DOHH2 (cell line): ENCODE measurements around the gene KMT2D.
A peak's percentile ranks its signal among the peaks of the same experiment; 100 is the strongest.

ENCODE experiments used
- H3F3A ChIP-seq: fragments of 200-600 bp; sonication (generic), shearing (Covaris generic); 2 replicates; pipeline ENCODE4 v1.6.0; 2016; ENCODE audit warnings: antibody characterized with exemption, mild to moderate bottlenecking; ENCODE audit not compliant: control insufficient read depth, insufficient read depth
- H3K27ac ChIP-seq: fragments of 200-600 bp; sonication (generic); 2 replicates; pipeline ENCODE4 v1.5.1; 2014; ENCODE audit warnings: low read depth, mild to moderate bottlenecking, low read length, moderate library complexity
- H3K27me3 ChIP-seq: fragments of 200-600 bp; sonication (generic); 2 replicates; pipeline ENCODE4 v1.6.1; 2014; ENCODE audit warnings: mild to moderate bottlenecking, low read length, mixed read lengths; ENCODE audit not compliant: control insufficient read depth
- H3K36me3 ChIP-seq: fragments of 200-600 bp; sonication (generic); 2 replicates; pipeline ENCODE4 v1.6.1; 2014; ENCODE audit warnings: mild to moderate bottlenecking, low read length, moderate library complexity, mixed read lengths; ENCODE audit not compliant: control insufficient read depth
- H3K4me1 ChIP-seq: fragments of 200-600 bp; sonication (generic); 2 replicates; pipeline ENCODE4 v1.6.1; 2014; ENCODE audit warnings: mild to moderate bottlenecking, low read length, mixed read lengths; ENCODE audit not compliant: control insufficient read depth
- H3K4me2 ChIP-seq: fragments of 200-600 bp; sonication (generic); 2 replicates; pipeline ENCODE4 v1.6.0; 2014; ENCODE audit warnings: mild to moderate bottlenecking, low read length, moderate library complexity
- H3K4me3 ChIP-seq: fragments of 200-600 bp; sonication (generic); 2 replicates; pipeline ENCODE4 v1.5.1; 2014; ENCODE audit warnings: mild to moderate bottlenecking, low read length, mixed read lengths
- H3K79me2 ChIP-seq: fragments of 200-600 bp; sonication (generic); 2 replicates; pipeline ENCODE4 v1.6.1; 2014; ENCODE audit warnings: mild to moderate bottlenecking, low read length, mixed read lengths; ENCODE audit not compliant: control insufficient read depth
- H3K9me2 ChIP-seq: fragments of 200-600 bp; sonication (generic); replicated peaks from 2 replicates; pipeline ENCODE4 v1.6.1; 2014; ENCODE audit warnings: mild to moderate bottlenecking, low read length, mixed read lengths; ENCODE audit not compliant: control insufficient read depth
- H3K9me3 ChIP-seq: fragments of 200-600 bp; sonication (generic); 2 replicates; pipeline ENCODE4 v1.6.1; 2014; ENCODE audit warnings: antibody characterized with exemption, low read length, mixed read lengths; ENCODE audit not compliant: control insufficient read depth, insufficient read depth
- H4K20me1 ChIP-seq: fragments of 200-600 bp; sonication (generic); 2 replicates; pipeline ENCODE4 v1.6.0; 2014; ENCODE audit warnings: low read depth, mild to moderate bottlenecking, antibody characterized with exemption, low read length, moderate library complexity; ENCODE audit not compliant: control insufficient read depth, insufficient read depth
- CTCF ChIP-seq: fragments of 200-600 bp; sonication (generic); IDR thresholded peaks from one replicate; pipeline ENCODE4 v1.5.1; 2014; ENCODE audit warnings: antibody characterized with exemption, mild to moderate bottlenecking, low read depth, low read length; ENCODE audit not compliant: poor library complexity, severe bottlenecking
- EZH2phosphoT487 ChIP-seq: fragments of 200-600 bp; sonication (generic); IDR thresholded peaks from 2 replicates; pipeline ENCODE4 v1.6.1; 2017; ENCODE audit warnings: borderline replicate concordance, mild to moderate bottlenecking, antibody characterized with exemption, low read length, moderate library complexity, mixed read lengths

Gene KMT2D

GRCh38 chr12:49059299-49060171, 1.1 kb downstream of the KMT2D start:
- TF ChIP-seq EZH2phosphoT487 (no peak), CTCF (no peak)
- Histone ChIP-seq H3K9me3 (no peaks in the 10 kb centered on the region), H3K4me2 (peak overlapping the region; percentile 82), H3K4me3 (peak overlapping the region; percentile 92), H4K20me1 (peaks cover 28% of the 10 kb centered on the region), H3K9me2 (no peaks in the 10 kb centered on the region), H3K4me1 (peaks cover 43% of the 10 kb centered on the region), H3K79me2 (peaks cover 74% of the 10 kb centered on the region), H3K36me3 (peaks cover 36% of the 10 kb centered on the region), H3K27ac (peak overlapping the region; percentile 76), H3K27me3 (no peaks in the 10 kb centered on the region), H3F3A (peaks cover 6% of the 10 kb centered on the region; the same call in 1 of the 2 replicates)

GRCh38 chr12:49059045-49059298, 1.6 kb downstream of the KMT2D start:
- Histone ChIP-seq H3K27ac (0 out of 2 replicates have a peak overlapping the region, but pooled peaks have one; percentile 76), H3K4me3 (peak overlapping the region; percentile 92)

GRCh38 chr12:49058366-49059044, 2.1 kb downstream of the KMT2D start:
- H3K9me3 ChIP-seq: no peaks in the 10 kb centered on the region
- 0 out of 2 replicates have a peak overlapping the region, but pooled peaks have one; percentile 76 for H3K27ac ChIP-seq
- no peaks in the 10 kb centered on the region for H3K27me3 ChIP-seq
- H3K36me3 ChIP-seq: peaks cover 47% of the 10 kb centered on the region
- H3K4me2 ChIP-seq: peak overlapping the region; percentile 82
- peaks cover 37% of the 10 kb centered on the region for H4K20me1 ChIP-seq
- peaks cover 84% of the 10 kb centered on the region for H3K79me2 ChIP-seq
- H3K4me3 ChIP-seq: peak overlapping the region; percentile 92
- no peaks in the 10 kb centered on the region for H3K9me2 ChIP-seq
- H3F3A ChIP-seq: peaks cover 6% of the 10 kb centered on the region; the same call in 1 of the 2 replicates
- peaks cover 37% of the 10 kb centered on the region for H3K4me1 ChIP-seq
- TF ChIP-seq EZH2phosphoT487 (no peak), CTCF (no peak)

More at GRCh38 chr12:49059045-49059298, 1.6 kb downstream of the KMT2D start:
- Histone ChIP-seq H3K9me2 (no peaks in the 10 kb centered on the region), H3K9me3 (no peaks in the 10 kb centered on the region), H4K20me1 (peaks cover 34% of the 10 kb centered on the region), H3K4me1 (peaks cover 40% of the 10 kb centered on the region), H3K79me2 (peaks cover 80% of the 10 kb centered on the region), H3K36me3 (peaks cover 42% of the 10 kb centered on the region), H3K4me2 (peak overlapping the region; percentile 82), H3K27me3 (no peaks in the 10 kb centered on the region), H3F3A (peaks cover 6% of the 10 kb centered on the region; the same call in 1 of the 2 replicates)
- TF ChIP-seq EZH2phosphoT487 (no peak), CTCF (no peak)
